Liver (tissue), 3 donors: Measurements from ENCODE around the gene ZNF649.

ENCODE experiments used
- CTCF ChIP-seq: fragments of 150-350 bp; IDR thresholded peaks from 2 replicates; pipeline ENCODE4 v1.5.1; 2017; ENCODE audit warnings: improper control_type of control experiment, low read depth, low read length; ENCODE audit not compliant: missing input control
- EGR1 ChIP-seq, 2 donors: IDR thresholded peaks; 2 replicates each; pipeline ENCODE4 v1.6.1; 2016 to 2018; ENCODE audit warnings: antibody characterized with exemption in 2 of 2, low read depth in 2 of 2
- FOXA1 ChIP-seq: IDR thresholded peaks from 2 replicates; pipeline ENCODE4 v1.6.1; 2016; ENCODE audit warnings: antibody characterized with exemption
- HNF4A ChIP-seq, 2 donors: conservative IDR thresholded peaks; 2 replicates each; pipeline ENCODE4 v1.6.1; 2016; ENCODE audit warnings: antibody characterized with exemption in 2 of 2, mild to moderate bottlenecking in 2 of 2
- HNF4G ChIP-seq: IDR thresholded peaks from 2 replicates; pipeline ENCODE4 v1.6.1; 2016; ENCODE audit warnings: antibody characterized with exemption
- JUND ChIP-seq, 2 donors: IDR thresholded peaks; 2 replicates each; pipeline ENCODE4 v1.6.1; 2016; ENCODE audit warnings: antibody characterized with exemption in 2 of 2
- MAX ChIP-seq: IDR thresholded peaks from 2 replicates; pipeline ENCODE4 v1.6.1; 2016; ENCODE audit warnings: antibody characterized with exemption
- RAD21 ChIP-seq, 2 donors: IDR thresholded peaks; 2 replicates each; pipeline ENCODE4 v1.6.1; 2016; ENCODE audit warnings: antibody characterized with exemption in 2 of 2, mild to moderate bottlenecking in 2 of 2
- REST ChIP-seq: IDR thresholded peaks from 2 replicates; pipeline ENCODE4 v1.6.1; 2016; ENCODE audit warnings: antibody characterized with exemption, mild to moderate bottlenecking
- RXRA ChIP-seq, 2 donors: IDR thresholded peaks; 2 replicates each; pipeline ENCODE4 v1.6.1; 2017 to 2018; ENCODE audit warnings: antibody characterized with exemption in 2 of 2, mild to moderate bottlenecking in 1 of 2
- SP1 ChIP-seq: IDR thresholded peaks from 2 replicates; pipeline ENCODE4 v1.6.1; 2018; ENCODE audit warnings: antibody characterized with exemption, mild to moderate bottlenecking
- TAF1 ChIP-seq: conservative IDR thresholded peaks from 2 replicates; pipeline ENCODE4 v1.6.1; 2016; ENCODE audit warnings: antibody characterized with exemption, mild to moderate bottlenecking
- YY1 ChIP-seq: IDR thresholded peaks from 2 replicates; pipeline ENCODE4 v1.6.1; 2016; ENCODE audit warnings: antibody characterized with exemption, mild to moderate bottlenecking
- ZBTB33 ChIP-seq: IDR thresholded peaks from 2 replicates; pipeline ENCODE4 v1.6.1; 2016; ENCODE audit warnings: antibody characterized with exemption
- donor health status: healthy.
- donor health status: healthy.

GRCh38 chr19:51884713-51885112 is 20.1 kb downstream of the ZNF649 start:
- TF ChIP-seq CTCF = no peak
- TF ChIP-seq TAF1 = no peak
- no peak for TF ChIP-seq MAX
- TF ChIP-seq HNF4G = no peak
- TF ChIP-seq YY1 = no peak
- TF ChIP-seq HNF4A (conservative IDR thresholded peaks at IDR 0.05) = no peak
- TF ChIP-seq REST = no peak
- TF ChIP-seq RXRA (IDR thresholded peaks at IDR 0.05) = no peak
- TF ChIP-seq EGR1 (IDR thresholded peaks at IDR 0.05; ENCODE audit: low read depth in 2 of 2) = no peak
- no peak for TF ChIP-seq JUND (IDR thresholded peaks at IDR 0.05)
- no peak for TF ChIP-seq RAD21 (IDR thresholded peaks at IDR 0.05)
- no peak for TF ChIP-seq ZBTB33
- TF ChIP-seq SP1 = no peak
- no peak for TF ChIP-seq FOXA1
